Measurements from ENCODE around the gene RNH1. TPM values are rescaled to one million over a fixed set of nuclear protein-coding genes. Genes with fewer than 3 reads are reported as not detected.

The RNH1 gene
- total and polyA plus RNA-seq, 2 of the 8 experiments (the other 6 are each of a cell fraction or from before 2014, with no cell fraction given), result 48.7 to 49.8 TPM

GRCh38 chr11:450809-451451 lies 56.1 kb downstream of the RNH1 start:
- Histone ChIP-seq H3K4me1 (replicated peaks in 1 of 4; ENCODE audit: control insufficient read depth in 3 of 4, insufficient read depth in 4 of 4, low read length in 3 of 4) (peaks cover 0 to 12% (median 10%) of the 10 kb centered on the region in 4 experiments; a peak in 6 of 7 replicates), H3K18ac (ENCODE audit: extremely low read depth, low read length) (no peak overlapping the region; the same call in 1 of the 2 replicates), H3K79me1 (ENCODE audit: low read depth, low read length) (peaks cover 13% of the 10 kb centered on the region; the same call in 1 of the 2 replicates), H3K4ac (replicated peaks; ENCODE audit: insufficient read length, low read depth, low read length) (peak overlapping the region; percentile 69), H4K91ac (replicated peaks; ENCODE audit: insufficient read length, low read length) (no peak overlapping the region), H3K79me2 (ENCODE audit: control insufficient read depth in 1 of 2, insufficient read depth in 2 of 2, low read length in 2 of 2) (peaks cover 11 to 48% of the 10 kb centered on the region in 2 experiments; a peak in 3 of 4 replicates), H3K4me2 (ENCODE audit: insufficient read depth in 1 of 2, low read depth in 2 of 2, low read length in 2 of 2) (peak overlapping the region; percentile 46 to 96), H2BK15ac (ENCODE audit: low read length) (no peak overlapping the region), H3K9ac (replicated peaks in 1 of 4; ENCODE audit: extremely low read depth in 1 of 4, low read depth in 3 of 4, low read length in 3 of 4) (peak overlapping the region in 3 of 4 experiments; percentile 53 to 80 (median 54); a peak in 5 of 7 replicates), H3K27ac (ENCODE audit: low read depth, low read length) (no peak overlapping the region), H2AFZ (ENCODE audit: low read length) (no peak overlapping the region), H2AK5ac (ENCODE audit: low read depth, low read length) (no peak overlapping the region), H2BK120ac (replicated peaks; ENCODE audit: low read depth, low read length) (no peak overlapping the region), H4K20me1 (replicated peaks in 1 of 2; ENCODE audit: control insufficient read depth in 1 of 2, insufficient read depth in 2 of 2, low read length in 2 of 2) (peaks cover 13 to 18% of the 10 kb centered on the region in 2 experiments), H3K4me3 (ENCODE audit: extremely low read depth in 1 of 4, insufficient read depth in 2 of 4, low read depth in 3 of 4, low read length in 4 of 4) (peak overlapping the region; percentile 65 to 77 (median 72)), H3K27me3 (replicated peaks in 1 of 4; ENCODE audit: control insufficient read depth in 3 of 4, extremely low read depth in 1 of 4, insufficient read depth in 3 of 4, low read length in 3 of 4) (no peaks in the 10 kb centered on the region), H3K23me2 (ENCODE audit: low read depth, low read length) (peaks cover 2% of the 10 kb centered on the region; the same call in 1 of the 2 replicates), H3K56ac (replicated peaks; ENCODE audit: insufficient read length, low read depth, low read length) (no peak overlapping the region), H3K9me3 (ENCODE audit: insufficient read depth in 2 of 2, low read depth in 1 of 2, low read length in 1 of 2) (no peaks in the 10 kb centered on the region), H3K14ac (ENCODE audit: insufficient read length) (no peak overlapping the region), H2BK20ac (ENCODE audit: low read length) (no peak overlapping the region), H3K23ac (ENCODE audit: insufficient read length) (no peak overlapping the region), H2BK5ac (ENCODE audit: low read depth, low read length) (0 out of 2 replicates have a peak overlapping the region, but pooled peaks have one; percentile 28), H3K36me3 (ENCODE audit: control insufficient read depth in 2 of 4, insufficient read depth in 4 of 4, low read length in 3 of 4) (peaks cover 2 to 11% (median 3%) of the 10 kb centered on the region in 4 experiments; a peak in 3 of 8 replicates), H2BK12ac (ENCODE audit: low read depth, low read length) (no peak overlapping the region), H4K8ac (ENCODE audit: extremely low read depth, insufficient read depth, low read length) (peak overlapping the region; percentile 32; the same call in 1 of the 2 replicates), H4K5ac (ENCODE audit: insufficient read length, low read depth, low read length) (no peak overlapping the region)
- WGBS, 2 experiments (ENCODE audit: extremely low coverage in 1 of 2, insufficient coverage in 1 of 2, insufficient read length in 1 of 2, insufficient replicate concordance in 2 of 2, low coverage in 1 of 2, low lambda C conversion rate in 2 of 2, missing lambda C conversion rate in 1 of 2), result 17% methylated on average over 36 of the region's 46 CpGs; no CpG with 5 or more reads in 1 of the 2 experiments
- no peak for DNase-seq (ENCODE audit: low read depth in 1 of 2, low spot score in 2 of 2)
- POLR2A ChIA-PET (ENCODE audit: partially characterized antibody), result interaction anchor here (0.7 to 5.2 kb wide), 14 partner anchors 10 to 312 kb away, joined by 3 to 33 read pairs (median 6); partner anchors contain the start of genes ANO9 and SIGIRR
- CTCF ChIA-PET (ENCODE audit: partially characterized antibody), result interaction anchor here (0.9 to 5.4 kb wide), 9 partner anchors 10 to 92 kb away, joined by 3 to 32 read pairs (median 5); partner anchors contain the start of gene SIGIRR
- no peak for FAIRE-seq
- TF ChIP-seq TEAD4 (IDR thresholded peaks at IDR 0.05; ENCODE audit: low read depth, low read length) (peak; percentile 58), POLR2A (IDR thresholded peaks at IDR 0.05; ENCODE audit: control extremely low read depth in 1 of 2, low read depth in 2 of 2, low read length in 2 of 2) (no peak), FOSL1 (IDR thresholded peaks at IDR 0.05; ENCODE audit: insufficient read depth, low read depth, low read length) (no peak), SRF (IDR thresholded peaks at IDR 0.05; ENCODE audit: low read depth, low read length) (no peak), RFX5 (IDR thresholded peaks at IDR 0.05; ENCODE audit: borderline replicate concordance, low read depth, low read length) (no peak), KDM4A (IDR thresholded peaks at IDR 0.05; ENCODE audit: low read depth, low read length, severe bottlenecking) (no peak)

Measured in H1 (cell line).